Mammary epithelial cell (primary cell): ENCODE data around the gene GRXCR2.

ENCODE experiments used
- CTCF ChIP-seq, 2 donors: IDR thresholded peaks in 1 of 2; conservative IDR thresholded peaks in 1 of 2; 2 replicates each; pipeline ENCODE4 v1.5.1; 2011 to 2012; ENCODE audit warnings: inconsistent platforms in 2 of 2, low read length in 2 of 2, mild to moderate bottlenecking in 2 of 2, control low read depth in 1 of 2, low read depth in 1 of 2; ENCODE audit not compliant: insufficient read depth in 1 of 2; ENCODE audit errors: extremely low read depth in 1 of 2
- EZH2 ChIP-seq: IDR thresholded peaks from 2 replicates; pipeline ENCODE4 v1.6.1; 2012; ENCODE audit warnings: low read length, inconsistent platforms, borderline replicate concordance

GRCh38 chr5:145922059-145922458 is 49.2 kb upstream of the GRXCR2 start:
- TF ChIP-seq CTCF (conservative IDR thresholded peaks at IDR 0.05 in 1 of 2, IDR thresholded peaks at IDR 0.05 in 1 of 2; ENCODE audit: extremely low read depth in 1 of 2, insufficient read depth in 1 of 2, low read depth in 1 of 2, low read length in 2 of 2) (no peak), EZH2 (no peak)
